Renal cortex interstitium (tissue), 15 donors: Measurements from ENCODE around the gene MYO3A. TPM values are rescaled to one million over a fixed set of nuclear protein-coding genes. Genes with fewer than 3 reads are reported as not detected.

Source experiments
- DNase-seq, 11 donors: peaks; one replicate each; pipeline ENCODE4 v3.0.0-alpha.2; 2013; ENCODE audit warnings: low read depth in 9 of 11, low spot score in 4 of 11; ENCODE audit errors: extremely low read depth in 1 of 11
- long read RNA-seq, 16 experiments: transcript quantifications; one replicate each; lab custom pipeline, GENCODE V29; 2026
- polyA plus RNA-seq, 3 donors: library from polyadenylated mRNA; unstranded; fragments of 120-200 nt; gene quantifications; one replicate each; pipeline ENCODE4 v1.2.1, GENCODE V29; 2013; ENCODE audit not compliant: insufficient read length in 3 of 3

Gene MYO3A, protein sequence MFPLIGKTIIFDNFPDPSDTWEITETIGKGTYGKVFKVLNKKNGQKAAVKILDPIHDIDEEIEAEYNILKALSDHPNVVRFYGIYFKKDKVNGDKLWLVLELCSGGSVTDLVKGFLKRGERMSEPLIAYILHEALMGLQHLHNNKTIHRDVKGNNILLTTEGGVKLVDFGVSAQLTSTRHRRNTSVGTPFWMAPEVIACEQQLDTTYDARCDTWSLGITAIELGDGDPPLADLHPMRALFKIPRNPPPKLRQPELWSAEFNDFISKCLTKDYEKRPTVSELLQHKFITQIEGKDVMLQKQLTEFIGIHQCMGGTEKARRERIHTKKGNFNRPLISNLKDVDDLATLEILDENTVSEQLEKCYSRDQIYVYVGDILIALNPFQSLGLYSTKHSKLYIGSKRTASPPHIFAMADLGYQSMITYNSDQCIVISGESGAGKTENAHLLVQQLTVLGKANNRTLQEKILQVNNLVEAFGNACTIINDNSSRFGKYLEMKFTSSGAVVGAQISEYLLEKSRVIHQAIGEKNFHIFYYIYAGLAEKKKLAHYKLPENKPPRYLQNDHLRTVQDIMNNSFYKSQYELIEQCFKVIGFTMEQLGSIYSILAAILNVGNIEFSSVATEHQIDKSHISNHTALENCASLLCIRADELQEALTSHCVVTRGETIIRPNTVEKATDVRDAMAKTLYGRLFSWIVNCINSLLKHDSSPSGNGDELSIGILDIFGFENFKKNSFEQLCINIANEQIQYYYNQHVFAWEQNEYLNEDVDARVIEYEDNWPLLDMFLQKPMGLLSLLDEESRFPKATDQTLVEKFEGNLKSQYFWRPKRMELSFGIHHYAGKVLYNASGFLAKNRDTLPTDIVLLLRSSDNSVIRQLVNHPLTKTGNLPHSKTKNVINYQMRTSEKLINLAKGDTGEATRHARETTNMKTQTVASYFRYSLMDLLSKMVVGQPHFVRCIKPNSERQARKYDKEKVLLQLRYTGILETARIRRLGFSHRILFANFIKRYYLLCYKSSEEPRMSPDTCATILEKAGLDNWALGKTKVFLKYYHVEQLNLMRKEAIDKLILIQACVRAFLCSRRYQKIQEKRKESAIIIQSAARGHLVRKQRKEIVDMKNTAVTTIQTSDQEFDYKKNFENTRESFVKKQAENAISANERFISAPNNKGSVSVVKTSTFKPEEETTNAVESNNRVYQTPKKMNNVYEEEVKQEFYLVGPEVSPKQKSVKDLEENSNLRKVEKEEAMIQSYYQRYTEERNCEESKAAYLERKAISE (N-terminal part only)
- 1 to 10 TPM; 7.3 to 7.9 (median 7.5) TPM for polyA plus RNA-seq
- long read RNA-seq, donor 1, result 0 reads
- long read RNA-seq, donor 2, result 0 reads
- long read RNA-seq, donor 3, result 0 reads
- long read RNA-seq, donor 4, result 0 reads
- long read RNA-seq, donor 5, result 0 reads
- long read RNA-seq, donor 6, result 0 reads
- long read RNA-seq, donor 7, result 0 reads
- long read RNA-seq, donor 8, result 0 reads
- long read RNA-seq, donor 9, result 0 reads
- long read RNA-seq, donor 10, result 0 reads
- long read RNA-seq, donor 11, result 0 reads
- long read RNA-seq, donor 12, result 0 reads
- long read RNA-seq, donor 13, result 0 reads
- long read RNA-seq, donor 14, result 0 reads
- long read RNA-seq, donor 15, result 0 reads
- long read RNA-seq, donor 16, partial matches to known transcripts, result 0 of 2 reads
- long read RNA-seq, donor 16, other reads (novel, unspliced or antisense), result 0 of 2 reads

DNA sequence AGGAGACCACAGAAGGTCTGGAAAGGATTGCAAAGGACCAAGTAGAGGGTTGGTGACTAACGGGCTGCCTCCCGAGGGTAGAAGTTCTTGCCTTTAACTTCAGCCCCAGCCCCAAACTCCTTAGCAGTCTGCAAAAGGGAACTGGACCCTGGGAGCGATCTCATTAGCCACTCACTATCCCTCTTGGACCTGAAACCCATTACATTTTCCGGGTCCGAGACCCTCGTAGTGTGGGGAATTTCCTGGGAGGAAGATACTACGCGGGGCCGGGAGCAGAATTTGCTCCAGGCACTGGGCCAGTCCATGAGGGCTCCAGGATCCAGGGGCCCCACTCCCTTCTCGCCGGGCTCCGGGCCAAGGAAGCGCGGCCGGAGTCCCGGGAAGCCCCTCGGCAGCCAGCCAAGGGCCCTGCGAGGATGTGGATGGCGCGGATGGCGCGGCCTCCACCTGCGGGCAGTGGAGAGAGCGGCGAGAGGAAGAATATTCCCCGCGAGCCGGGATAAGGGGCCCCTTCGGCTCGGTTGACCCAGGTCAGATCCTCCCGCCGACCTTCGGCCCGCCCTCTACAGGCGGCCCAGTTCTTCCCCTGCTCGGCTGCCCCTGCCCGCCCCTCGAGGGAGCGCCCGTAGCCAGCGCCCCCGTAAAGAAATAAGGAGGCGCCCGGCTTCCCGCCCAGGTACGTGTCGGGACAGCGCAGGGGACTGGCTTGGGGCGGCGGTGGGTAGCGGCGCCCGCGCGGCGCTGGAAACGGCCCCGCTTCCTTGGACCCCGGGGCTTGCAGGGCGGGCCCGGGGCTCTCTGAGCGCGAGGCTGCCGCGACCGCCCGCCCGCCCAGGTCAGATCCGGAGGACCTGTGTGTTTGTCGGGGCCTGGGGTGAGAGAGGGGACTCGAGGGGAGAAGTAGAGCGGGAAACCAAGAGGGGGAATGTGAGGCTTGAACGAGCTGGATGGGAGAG, at the start of gene MYO3A:
Gene MYO3A (plus strand): TSS at position 577 of the 956 bp plus-strand sequence. CDS start 17,882 bp downstream, outside the sequence.
- DNase-seq, result peak in 3 of 11 donors; percentile 5 to 32 (median 21)

DNA sequence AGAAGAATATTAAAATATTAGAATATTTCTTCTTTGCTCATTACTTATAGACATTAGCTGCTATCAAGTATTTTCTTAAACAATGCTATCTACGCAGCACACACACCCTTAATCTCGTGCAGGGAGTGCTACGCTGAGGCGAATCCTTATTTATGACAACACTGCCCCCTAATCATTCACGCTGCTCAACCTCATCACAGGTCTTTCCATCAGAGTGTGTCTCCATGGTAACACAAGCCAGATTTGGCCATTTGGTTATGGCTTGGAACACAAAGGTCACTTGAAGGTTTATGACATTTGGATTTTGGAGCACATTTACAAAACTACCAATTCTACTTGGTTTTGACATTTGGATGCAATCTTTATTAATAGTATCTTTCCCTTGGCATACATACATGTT, 45.4 kb upstream of the MYO3A start:
- no peak for DNase-seq

DNA sequence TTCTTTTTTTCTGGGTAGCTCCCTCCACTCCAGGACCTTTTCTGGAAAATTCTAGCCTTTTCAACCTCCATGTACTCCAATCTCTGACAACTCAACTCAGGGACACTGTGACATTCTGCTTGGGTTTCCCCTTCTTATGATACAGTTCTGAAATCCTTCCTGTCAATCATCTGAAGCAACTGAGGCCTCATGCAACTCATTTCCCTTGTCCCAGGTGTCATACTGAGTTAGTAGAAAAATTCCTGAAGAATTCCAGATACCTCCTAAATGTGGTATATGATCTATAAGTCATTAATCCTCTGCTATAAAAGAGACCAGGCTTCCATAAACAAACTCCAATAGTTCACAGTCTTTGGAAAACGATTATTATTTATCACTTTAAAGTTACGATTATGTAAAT, 43.0 kb upstream of the MYO3A start:
- DNase-seq, result no peak

DNA sequence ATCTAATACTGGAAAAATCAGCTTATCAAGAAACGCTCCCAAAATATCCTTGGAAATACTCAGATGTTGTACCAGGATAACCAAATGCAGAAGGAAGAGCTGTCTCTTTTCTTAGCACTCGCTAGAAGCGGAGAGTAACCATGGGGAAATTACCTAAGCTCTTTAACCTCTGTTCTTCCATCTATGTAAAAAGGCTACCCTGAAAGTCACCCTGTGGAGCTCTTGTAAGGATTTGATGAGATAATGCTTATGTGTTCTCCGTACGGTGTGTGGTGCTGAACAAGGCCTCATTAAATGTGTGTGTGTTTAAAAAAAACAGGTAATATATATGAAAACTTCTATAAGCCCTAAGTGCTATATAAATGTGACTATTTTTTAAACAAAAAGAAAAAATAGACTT, 38.2 kb upstream of the MYO3A start:
- DNase-seq, result no peak

DNA sequence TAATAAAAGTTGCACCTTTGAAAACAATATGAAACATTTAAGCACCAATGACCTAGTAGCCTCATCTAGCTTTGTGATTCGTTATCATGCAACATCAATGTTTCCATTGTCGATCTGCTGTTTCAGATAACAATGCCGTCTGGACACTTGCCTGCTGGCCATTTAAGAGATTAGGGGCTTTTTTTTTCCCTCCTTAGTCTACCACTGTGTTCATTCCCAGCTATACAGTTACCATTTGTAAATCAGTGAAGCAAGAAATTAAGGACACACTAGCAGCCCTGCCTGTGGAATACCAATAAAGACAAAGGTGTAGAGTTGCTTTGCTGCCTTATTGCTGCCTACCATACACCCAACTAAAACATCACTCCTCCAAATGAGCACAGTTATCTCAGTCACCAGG, 37.6 kb upstream of the MYO3A start:
- peak in 1 of 11 donors; percentile 16 for DNase-seq

DNA sequence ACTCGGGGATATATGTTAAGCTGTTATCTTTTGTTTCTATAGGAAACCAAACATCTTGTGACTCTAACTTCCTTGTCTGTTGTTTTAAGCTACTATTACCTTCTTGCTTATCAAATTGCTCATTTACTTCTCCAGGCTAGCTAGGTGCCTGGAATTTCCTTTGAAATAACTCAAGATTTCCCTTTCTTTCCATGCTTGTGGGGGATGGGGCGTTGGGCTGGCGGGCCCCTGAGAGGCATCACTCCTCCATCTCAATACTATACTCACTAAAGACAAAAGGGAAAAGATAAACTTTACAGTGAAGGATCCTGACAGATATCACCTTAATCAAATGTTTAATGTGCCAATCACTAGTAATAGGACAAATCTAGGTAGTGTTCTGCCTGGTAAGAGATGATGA, 34.7 kb upstream of the MYO3A start:
- DNase-seq, result no peak

DNA sequence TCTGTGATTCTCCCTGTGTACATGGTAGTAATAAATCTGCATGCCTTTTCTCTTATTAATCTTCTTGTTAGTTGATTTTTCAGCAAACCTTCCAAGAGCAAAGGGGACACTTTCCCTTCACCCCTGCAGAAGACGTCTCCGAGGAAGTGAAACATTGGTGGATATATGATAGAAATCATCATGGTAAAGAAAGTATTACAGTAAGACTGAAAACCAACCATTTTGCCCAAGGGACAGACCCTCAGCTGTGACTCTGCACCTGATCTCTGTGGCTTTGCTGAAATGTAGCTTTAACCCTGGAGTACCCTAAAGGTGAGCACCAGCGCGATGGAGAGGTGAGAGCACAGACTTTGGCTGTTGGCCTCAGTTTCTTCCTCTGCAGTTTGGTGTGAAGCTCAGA, 32.8 kb upstream of the MYO3A start:
- DNase-seq, result no peak

DNA sequence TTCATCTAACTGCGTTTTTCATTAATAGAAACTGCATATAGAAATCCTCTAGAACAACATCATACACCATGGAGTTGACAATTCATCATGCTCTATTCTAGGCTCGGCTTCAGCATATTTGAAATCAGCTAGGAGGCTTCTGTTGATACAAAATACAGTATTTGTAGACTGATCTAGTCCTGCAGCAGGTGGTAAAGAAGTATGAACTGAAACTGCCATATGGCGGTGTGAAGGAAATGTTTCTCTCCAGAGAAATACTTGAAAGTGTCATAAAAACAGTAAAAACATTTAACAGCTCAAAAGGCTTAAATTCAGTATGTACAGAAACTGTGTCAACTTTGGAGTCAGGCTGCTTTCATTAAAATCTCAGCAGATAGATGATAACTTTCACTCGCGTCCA, 32.0 kb upstream of the MYO3A start:
- DNase-seq, result no peak

DNA sequence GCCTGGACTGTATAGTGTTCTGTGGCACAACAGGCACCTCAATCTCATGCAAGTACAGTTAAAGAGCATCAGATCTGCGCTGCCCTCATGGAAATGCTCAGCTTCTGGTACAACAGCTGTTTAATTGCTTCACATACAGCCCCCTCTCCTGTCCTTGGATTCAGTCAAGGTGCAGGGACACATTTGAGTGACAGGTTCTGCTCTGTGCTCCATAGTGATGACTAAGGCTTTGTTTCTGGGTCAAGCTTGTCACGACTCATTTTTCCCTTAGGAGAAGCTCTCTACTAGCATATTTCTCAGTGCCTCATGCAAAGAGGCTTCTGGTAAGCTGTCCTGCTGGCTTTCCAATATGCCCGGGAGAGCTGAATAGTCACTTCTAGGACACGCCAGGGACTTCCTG, 26.8 kb upstream of the MYO3A start:
- DNase-seq, result no peak

DNA sequence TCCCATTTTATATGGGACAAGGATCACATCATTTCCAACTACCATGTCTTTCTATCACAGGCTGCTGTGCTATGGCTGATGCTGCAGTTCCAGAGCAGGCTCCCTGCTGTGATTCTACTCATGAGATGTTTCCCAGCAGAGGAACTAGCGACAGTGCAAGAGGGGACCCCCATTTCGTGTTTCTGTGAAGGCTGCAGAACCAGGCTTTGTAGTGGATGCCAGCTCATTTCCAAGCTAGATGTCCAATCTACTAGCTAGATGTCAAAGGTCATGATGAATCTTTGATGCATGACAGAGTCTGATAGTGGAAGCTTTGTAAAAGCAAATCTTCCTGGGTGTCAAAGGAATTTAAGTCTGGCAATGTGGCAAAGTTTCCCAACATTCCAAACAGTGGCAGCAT, 21.2 kb upstream of the MYO3A start:
- no peak for DNase-seq

DNA sequence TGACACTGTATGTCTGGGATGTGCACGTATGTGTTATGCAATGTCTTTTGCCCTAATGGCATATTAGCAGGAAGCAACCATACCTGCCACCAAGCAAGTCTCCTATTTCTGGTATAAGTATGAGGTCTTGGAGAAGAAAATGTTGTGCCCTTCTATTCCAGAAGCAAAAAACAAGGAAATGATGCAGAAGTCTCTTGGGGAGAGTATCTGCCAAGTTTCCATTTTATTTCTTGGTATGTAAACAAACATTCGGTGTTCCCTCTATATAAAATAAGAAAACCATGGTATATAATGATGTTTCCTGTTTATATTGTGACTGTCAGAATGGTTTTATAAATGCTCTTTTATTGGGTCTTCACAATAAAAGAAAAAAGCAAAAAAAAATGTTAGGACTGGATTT, 19.3 kb upstream of the MYO3A start:
- no peak for DNase-seq

DNA sequence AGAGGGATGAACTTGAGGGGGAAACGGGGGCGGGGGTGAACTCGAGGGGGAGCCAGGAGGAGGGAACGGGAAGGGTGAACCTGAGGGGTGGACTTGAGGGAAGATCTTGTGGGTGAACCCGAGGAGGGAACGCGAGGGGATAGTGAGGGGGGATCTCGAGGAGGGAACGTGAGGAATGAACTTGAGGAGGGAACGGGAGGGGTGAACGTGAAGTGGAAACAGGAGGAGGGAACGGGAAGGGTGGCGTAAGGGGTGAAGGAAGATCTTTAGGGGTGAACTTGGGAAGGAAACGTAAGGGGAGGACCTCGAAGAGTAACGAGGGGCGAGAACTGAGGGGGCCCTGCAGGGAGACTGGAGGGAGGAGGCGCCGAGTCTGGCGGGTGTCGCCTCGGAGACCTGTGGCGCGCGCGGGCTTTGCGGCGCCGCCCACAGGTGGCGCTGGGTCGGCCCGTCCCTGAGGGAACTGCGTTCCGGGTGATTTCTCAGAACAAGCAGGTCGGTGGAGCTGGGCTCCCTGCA, 651 bp downstream of the MYO3A start:
- peak in 8 of 11 donors; percentile 28 to 60 (median 44) for DNase-seq

DNA sequence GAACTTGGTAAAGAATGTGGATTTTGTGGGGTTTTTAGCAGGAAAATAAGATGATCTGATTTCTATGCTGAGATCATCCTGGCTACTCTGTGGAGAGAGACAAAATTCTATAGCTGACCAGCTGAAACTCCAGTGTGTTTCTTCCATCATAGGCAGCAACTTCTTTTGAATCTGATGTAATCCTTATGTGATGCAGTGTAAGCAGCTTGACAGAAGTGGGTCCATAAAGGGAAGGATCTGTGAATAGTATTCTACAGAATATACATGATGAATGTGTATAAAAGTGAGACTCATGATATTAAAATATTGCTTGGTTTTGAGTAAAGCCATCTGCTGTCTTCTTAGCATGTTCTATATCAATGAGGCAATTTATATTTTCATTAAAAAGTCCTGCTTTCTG, 4.4 kb downstream of the MYO3A start:
- DNase-seq, result no peak

DNA sequence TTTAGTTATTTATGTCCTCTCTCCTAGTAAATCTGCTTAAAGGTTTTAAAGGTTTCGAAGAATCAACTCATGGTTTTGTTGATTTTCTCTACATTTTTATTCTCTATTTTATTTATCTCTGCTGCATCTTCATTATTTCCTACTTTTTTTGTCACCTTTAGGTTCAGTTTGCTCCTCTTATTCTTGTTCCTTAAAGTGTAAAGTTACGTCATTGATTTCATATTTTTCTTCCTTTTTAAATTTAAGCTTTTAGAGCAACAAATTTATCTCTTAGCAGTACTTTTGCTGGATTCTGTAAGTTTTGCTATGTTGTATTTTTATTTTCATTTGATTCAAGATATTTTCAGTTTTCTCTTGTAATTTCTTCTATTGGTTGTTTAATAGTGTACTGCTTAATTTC, 10.7 kb downstream of the MYO3A start:
- DNase-seq, result no peak

DNA sequence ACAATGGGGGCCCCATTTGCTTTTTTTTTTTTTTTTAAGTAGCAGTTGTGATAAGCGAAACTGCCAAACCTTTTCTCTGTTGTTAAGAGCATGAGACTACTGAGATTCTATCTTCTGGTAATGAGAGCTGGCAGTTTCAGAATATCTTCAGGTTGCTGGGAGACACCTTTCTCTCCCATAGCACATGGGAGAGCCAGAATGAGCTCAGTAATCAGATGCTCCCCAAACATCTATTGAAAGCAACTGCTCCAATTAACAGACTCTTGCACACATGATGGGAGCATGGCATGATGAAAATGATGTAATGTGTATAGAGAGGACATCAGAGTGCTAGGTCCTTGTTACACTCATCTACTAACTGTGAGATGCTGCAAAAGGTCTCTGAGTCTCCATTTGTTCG, 18.8 kb downstream of the MYO3A start:
- DNase-seq, result no peak

DNA sequence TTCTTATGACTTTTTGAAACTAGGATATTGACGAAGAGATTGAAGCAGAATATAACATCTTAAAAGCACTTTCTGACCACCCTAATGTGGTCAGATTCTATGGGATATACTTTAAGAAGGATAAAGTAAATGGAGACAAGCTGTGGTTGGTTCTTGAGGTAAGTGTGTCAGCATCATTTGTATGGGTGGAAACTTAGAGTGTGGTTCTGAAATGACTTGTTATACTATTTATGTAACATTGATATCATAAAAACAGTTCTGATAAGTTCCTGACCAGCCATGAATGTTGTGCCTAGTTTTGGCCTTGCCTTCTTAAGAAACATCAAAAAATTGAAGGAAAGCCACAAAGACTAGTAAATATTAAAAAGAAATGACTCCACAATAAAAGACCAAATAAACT, 20.8 kb downstream of the MYO3A start:
- no peak for DNase-seq

DNA sequence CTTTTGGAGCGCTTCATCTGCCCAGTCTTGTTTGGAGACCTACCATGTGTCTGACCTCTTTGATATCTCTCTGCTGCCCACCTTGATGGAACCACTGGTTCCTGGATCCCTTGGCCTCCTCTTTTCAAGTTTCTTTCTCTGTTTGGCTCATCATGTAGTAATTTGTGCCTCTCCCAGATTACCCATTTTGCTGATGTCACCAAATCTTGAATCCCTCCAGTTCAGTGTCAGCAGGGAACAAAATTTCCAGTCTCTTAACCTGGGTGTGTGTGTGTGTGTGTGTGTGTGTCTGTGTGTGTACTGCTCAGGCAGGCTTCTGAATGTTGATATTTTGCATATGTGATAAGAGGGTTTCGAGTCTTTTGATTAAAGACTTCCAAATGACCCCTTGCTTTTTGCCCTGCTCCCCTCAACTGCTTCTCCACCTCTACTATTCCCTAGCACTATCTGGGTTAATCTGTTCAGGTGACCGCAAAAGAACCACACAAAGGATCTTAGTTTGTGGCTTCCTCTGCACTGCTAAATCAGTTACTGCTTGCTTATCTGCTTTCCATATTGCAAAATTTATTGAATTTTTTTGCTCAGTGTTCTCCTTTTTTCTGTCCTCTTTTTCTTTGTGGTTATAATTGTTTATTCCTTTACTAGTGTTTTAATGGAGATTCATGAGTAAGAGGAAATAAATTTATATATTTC, 25.7 kb downstream of the MYO3A start:
- DNase-seq, result no peak
